A673 (cell line): ENCODE results near the gene SAMD15. TPM values are rescaled to one million over a fixed set of nuclear protein-coding genes. Genes with fewer than 3 reads are reported as not detected.
"Not testable (repeated sequence)": the region's sequence is repeated elsewhere in the genome, so short reads cannot be mapped to it uniquely, and the experiment has no call there.

Experiments used
- Bru-seq: library from RNA; stranded (reverse); fragments of 400-500 nt; gene quantifications from one replicate; lab custom pipeline; 2021; lab: Mats Ljungman, UMichigan
- BruChase-seq, 2 experiments: library from RNA; stranded (reverse); fragments of 400-500 nt; gene quantifications; one replicate each; lab custom pipeline; 2021; lab: Mats Ljungman, UMichigan
- BruUV-seq: library from RNA; stranded (reverse); fragments of 400-500 nt; replicated peaks from 2 replicates; lab custom pipeline; 2021; lab: Mats Ljungman, UMichigan
- CTCF ChIA-PET: fragments of 300-600 bp; sonication (Branson Sonifier 250); formaldehyde crosslinking; loops from one replicate; lab custom pipeline; 2022; ENCODE audit warnings: antibody characterized with exemption; lab: Charles Lee
- POLR2A ChIA-PET: fragments of 300-600 bp; sonication (Branson Sonifier 250); formaldehyde crosslinking; loops from one replicate; lab custom pipeline; 2022; ENCODE audit warnings: antibody characterized with exemption; ENCODE audit not compliant: low non-redundant PET; lab: Charles Lee
- DNase-seq: peaks from one replicate; pipeline ENCODE4 v3.0.0-alpha.2; 2015; ENCODE audit warnings: low spot score
- H3K27ac ChIP-seq: fragments of 200-600 bp; sonication (generic); 2 replicates; pipeline ENCODE4 v1.5.1; 2016; ENCODE audit warnings: mixed run types, low read depth, mild to moderate bottlenecking, mixed read lengths, antibody characterized with exemption, low read length; ENCODE audit not compliant: poor library complexity, severe bottlenecking
- H3K27me3 ChIP-seq: fragments of 200-600 bp; sonication (generic); replicated peaks from 2 replicates; pipeline ENCODE4 v1.6.1; 2017; ENCODE audit warnings: mixed run types, low read depth, mild to moderate bottlenecking, mixed read lengths, antibody characterized with exemption, low read length; ENCODE audit not compliant: insufficient read depth, poor library complexity
- H3K36me3 ChIP-seq: fragments of 200-600 bp; sonication (generic); 2 replicates; pipeline ENCODE4 v1.6.1; 2016; ENCODE audit warnings: mixed run types, mild to moderate bottlenecking, mixed read lengths, antibody characterized with exemption, low read length; ENCODE audit not compliant: insufficient read depth, poor library complexity, severe bottlenecking
- H3K4me1 ChIP-seq: fragments of 200-600 bp; sonication (generic); 2 replicates; pipeline ENCODE4 v1.6.1; 2017; ENCODE audit warnings: mixed run types, mild to moderate bottlenecking, mixed read lengths, antibody characterized with exemption, low read length; ENCODE audit not compliant: insufficient read depth, poor library complexity, severe bottlenecking
- H3K4me3 ChIP-seq: fragments of 200-600 bp; sonication (generic); 2 replicates; pipeline ENCODE4 v1.5.1; 2016; ENCODE audit warnings: low read depth, mixed run types, mild to moderate bottlenecking, mixed read lengths, low read length; ENCODE audit not compliant: poor library complexity, severe bottlenecking
- H3K9me3 ChIP-seq: fragments of 200-600 bp; sonication (generic); 2 replicates; pipeline ENCODE4 v1.6.1; 2016; ENCODE audit warnings: mixed run types, low read depth, mild to moderate bottlenecking, mixed read lengths, antibody characterized with exemption, low read length; ENCODE audit not compliant: poor library complexity, severe bottlenecking
- CTCF ChIP-seq: fragments of 300-800, 200-600 bp; sonication (generic); conservative IDR thresholded peaks from 2 replicates; pipeline ENCODE4 v1.5.1; 2017; ENCODE audit warnings: low read depth, mild to moderate bottlenecking, antibody characterized with exemption, low read length, moderate library complexity, mixed read lengths
- EZH2 ChIP-seq: fragments of 200-600 bp; sonication (generic); IDR thresholded peaks from 2 replicates; pipeline ENCODE4 v1.6.1; 2017; ENCODE audit warnings: borderline replicate concordance, low read depth, mild to moderate bottlenecking, mixed read lengths, antibody characterized with exemption, low read length; ENCODE audit not compliant: poor library complexity, severe bottlenecking
- intact Hi-C: fragments of 100-400 bp; cut with micrococcal nuclease; formaldehyde crosslinking; loops from one replicate; pipeline ENCODE4 v1.10.0; 2022; ENCODE audit not compliant: unreplicated experiment
- long read RNA-seq: library from polyadenylated mRNA; stranded (forward); transcript quantifications from one replicate; pipeline ENCODE4 v2.0.0, GENCODE V29; 2022
- total RNA-seq: library from RNA; stranded (reverse); gene quantifications from 2 replicates; pipeline ENCODE4 v1.2.3, GENCODE V29; 2021

The SAMD15 gene
- total RNA-seq (2.4 and 2.9 TPM in 2 replicates), Bru-seq, nascent RNA (percentile 36 among the genes with signal in this experiment), BruChase-seq, experiment 1, labeled RNA remaining after a 2-hour chase (percentile 37 among the genes with signal in this experiment), BruChase-seq, experiment 2, labeled RNA remaining after a 6-hour chase (percentile 36 among the genes with signal in this experiment)
- long read RNA-seq, partial matches to known transcripts = 0 of 1 reads
- long read RNA-seq, other reads (novel, unspliced or antisense) = 0 of 1 reads

DNA sequence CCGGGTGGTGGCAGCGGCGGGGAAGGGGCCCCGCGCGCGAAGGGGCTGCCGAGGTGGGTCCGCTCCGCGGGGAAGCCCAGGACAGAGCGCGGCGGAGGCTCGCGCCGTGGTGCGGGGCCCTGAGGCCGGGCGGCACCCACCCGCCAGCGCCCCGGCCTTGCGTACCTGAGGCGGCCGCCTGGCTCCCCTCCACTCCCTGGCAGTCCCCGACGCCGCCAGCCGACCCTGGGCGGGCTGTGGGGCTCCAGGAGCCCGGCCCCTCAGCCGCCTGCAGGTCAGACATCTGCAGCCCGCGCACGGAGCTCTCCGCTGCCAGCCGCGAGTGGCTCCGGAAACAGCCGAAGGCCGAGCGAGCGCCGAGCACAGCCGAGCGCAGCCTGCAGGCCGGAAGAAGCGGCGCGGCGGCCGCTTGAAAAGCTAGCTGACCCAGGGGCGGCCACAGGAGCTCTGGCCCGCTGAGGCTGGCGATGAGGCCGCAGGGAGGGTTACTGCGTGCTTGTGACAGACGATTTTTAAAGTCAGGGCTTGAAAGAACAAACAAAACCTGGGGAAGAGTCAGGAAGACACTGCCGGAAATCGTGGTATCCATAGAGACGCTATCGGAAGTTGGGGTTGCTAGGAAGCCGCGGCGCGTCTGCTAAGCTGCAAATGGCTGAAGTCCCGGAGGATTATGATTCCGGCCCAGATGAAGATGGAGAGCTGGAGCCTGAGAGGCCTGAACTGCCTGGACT is at the start of gene SAMD15, which contains the start of gene TMED8:
Gene SAMD15, plus strand, starts transcription at position 609 of the 731 bp plus-strand sequence. Its CDS starts 40 bp downstream, at position 649.
Gene TMED8, minus strand, starts transcription at position 324 of the 731 bp plus-strand sequence. Its CDS starts 41 bp downstream, at position 283.
- CTCF ChIA-PET = interaction anchor here (0.6 to 1.3 kb wide), 4 partner anchors 9 to 385 kb away, joined by 3 to 7 read pairs (median 3); no protein-coding TSS in a partner anchor
- TF ChIP-seq CTCF = 0 out of 2 replicates have a peak, but pooled peaks have one; percentile 25
- TF ChIP-seq EZH2 = no peak
- no TSS peak for BruUV-seq
- Histone ChIP-seq H3K4me1 (peaks cover 10% of the 10 kb centered on the region), H3K36me3 (no peaks in the 10 kb centered on the region), H3K9me3 (no peaks in the 10 kb centered on the region), H3K27ac (peak within 1 kb of the TSS; percentile 85), H3K27me3 (no peaks in the 10 kb centered on the region), H3K4me3 (peak within 1 kb of the TSS; percentile 76)
- POLR2A ChIA-PET = interaction anchor here (0.5 to 0.6 kb wide), 3 partner anchors 25 to 269 kb away, joined by 3 to 8 read pairs (median 4); no protein-coding TSS in a partner anchor
- peak; percentile 89 for DNase-seq
- intact Hi-C loops = loop anchor here (2.0 kb wide), 1 partner anchor 56 kb away; the partner anchor contains the start of genes GSTZ1 and POMT2

DNA sequence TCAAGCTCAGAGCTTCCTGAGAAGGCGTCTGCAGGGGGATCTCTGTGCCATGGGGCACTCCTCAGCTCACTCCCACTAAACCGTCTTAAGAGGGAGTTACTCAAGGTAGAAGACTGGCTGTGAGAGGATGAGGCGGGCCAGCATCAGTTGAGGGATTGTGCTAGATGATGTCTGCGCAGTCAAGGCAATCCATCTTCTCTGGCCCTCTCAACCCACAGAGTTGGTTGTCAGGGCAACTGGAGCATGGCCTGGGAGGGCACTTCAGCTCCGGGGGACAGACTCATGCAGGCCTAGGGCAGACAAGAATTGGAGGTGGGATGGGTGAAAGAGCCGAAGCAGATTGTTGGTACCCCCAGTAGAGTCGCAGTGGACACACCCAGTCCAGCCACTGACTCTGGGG is 47.3 kb upstream of the SAMD15 start:
- POLR2A ChIA-PET = no interaction called here
- BruUV-seq = no TSS peak
- intact Hi-C loops = loop anchor here (10.0 kb wide), 1 partner anchor 215 kb away; no protein-coding TSS in a partner anchor
- DNase-seq = no peak
- Histone ChIP-seq H3K4me3 (no peak overlapping the region), H3K9me3 (no peaks in the 10 kb centered on the region), H3K36me3 (no peaks in the 10 kb centered on the region), H3K27ac (no peak overlapping the region), H3K4me1 (no peaks in the 10 kb centered on the region), H3K27me3 (no peaks in the 10 kb centered on the region)
- TF ChIP-seq CTCF (no peak), EZH2 (no peak)
- CTCF ChIA-PET = no interaction called here

DNA sequence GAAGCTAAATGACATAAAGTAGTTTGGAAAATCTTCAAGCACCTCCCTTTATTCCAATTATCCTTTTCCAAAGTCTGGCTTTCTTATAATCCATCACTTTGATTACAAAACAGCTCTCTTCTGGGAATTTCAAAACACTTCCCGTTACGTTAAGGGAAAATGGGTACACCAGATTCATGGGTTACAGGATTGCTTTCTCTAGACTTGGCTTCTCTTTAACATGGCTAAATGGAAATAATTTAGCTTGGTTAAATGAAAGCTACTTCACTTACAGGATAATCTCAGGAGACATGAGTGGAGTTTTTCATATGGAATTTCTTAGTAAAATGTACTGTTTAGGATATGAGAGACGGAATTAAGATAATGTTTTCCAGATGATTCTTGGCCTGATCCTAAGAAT is 41.6 kb upstream of the SAMD15 start:
- H3K4me3 ChIP-seq = no peak overlapping the region
- TF ChIP-seq EZH2 (no peak), CTCF (no peak)
- H3K27ac ChIP-seq = no peak overlapping the region
- no TSS peak for BruUV-seq
- H3K36me3 ChIP-seq = no peaks in the 10 kb centered on the region
- H3K4me1 ChIP-seq = no peaks in the 10 kb centered on the region
- DNase-seq = no peak
- intact Hi-C loops = no loop called here
- H3K9me3 ChIP-seq = no peaks in the 10 kb centered on the region
- ChIA-PET POLR2A (no interaction called here), CTCF (no interaction called here)
- H3K27me3 ChIP-seq = no peaks in the 10 kb centered on the region

DNA sequence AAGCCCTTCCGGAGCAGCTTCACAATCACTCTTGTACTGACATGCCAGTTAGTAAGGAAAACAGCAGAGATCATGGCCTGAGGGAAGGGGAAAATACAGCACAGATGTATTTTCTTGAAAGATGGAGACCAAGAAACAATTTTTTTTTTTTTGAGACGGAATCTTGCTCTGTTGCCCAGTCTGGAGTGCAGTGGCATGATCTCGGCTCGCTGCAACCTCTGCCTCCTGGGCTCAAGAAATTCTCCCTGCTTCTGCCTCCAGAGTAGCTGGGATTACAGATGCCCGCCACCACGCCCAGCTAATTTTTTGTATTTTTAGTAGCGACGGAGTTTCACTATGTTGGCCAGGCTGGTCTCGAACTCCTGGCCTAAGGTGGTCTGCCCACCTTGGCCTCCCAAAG is 39.9 kb upstream of the SAMD15 start:
- CTCF ChIA-PET, H3K9me3 ChIP-seq, H3K4me3 ChIP-seq, DNase-seq, BruUV-seq, H3K4me1 ChIP-seq, intact Hi-C loops, H3K27ac ChIP-seq, H3K36me3 ChIP-seq, H3K27me3 ChIP-seq, POLR2A ChIA-PET: not testable (repeated sequence)
